Measurements from ENCODE around the gene MYO1G.

Gene MYO1G
- long read RNA-seq, full-length matches to known transcripts, result 1,391 of 1,655 reads
- long read RNA-seq, partial matches to known transcripts, result 105 of 1,655 reads
- long read RNA-seq, other reads (novel, unspliced or antisense), result 159 of 1,655 reads

DNA sequence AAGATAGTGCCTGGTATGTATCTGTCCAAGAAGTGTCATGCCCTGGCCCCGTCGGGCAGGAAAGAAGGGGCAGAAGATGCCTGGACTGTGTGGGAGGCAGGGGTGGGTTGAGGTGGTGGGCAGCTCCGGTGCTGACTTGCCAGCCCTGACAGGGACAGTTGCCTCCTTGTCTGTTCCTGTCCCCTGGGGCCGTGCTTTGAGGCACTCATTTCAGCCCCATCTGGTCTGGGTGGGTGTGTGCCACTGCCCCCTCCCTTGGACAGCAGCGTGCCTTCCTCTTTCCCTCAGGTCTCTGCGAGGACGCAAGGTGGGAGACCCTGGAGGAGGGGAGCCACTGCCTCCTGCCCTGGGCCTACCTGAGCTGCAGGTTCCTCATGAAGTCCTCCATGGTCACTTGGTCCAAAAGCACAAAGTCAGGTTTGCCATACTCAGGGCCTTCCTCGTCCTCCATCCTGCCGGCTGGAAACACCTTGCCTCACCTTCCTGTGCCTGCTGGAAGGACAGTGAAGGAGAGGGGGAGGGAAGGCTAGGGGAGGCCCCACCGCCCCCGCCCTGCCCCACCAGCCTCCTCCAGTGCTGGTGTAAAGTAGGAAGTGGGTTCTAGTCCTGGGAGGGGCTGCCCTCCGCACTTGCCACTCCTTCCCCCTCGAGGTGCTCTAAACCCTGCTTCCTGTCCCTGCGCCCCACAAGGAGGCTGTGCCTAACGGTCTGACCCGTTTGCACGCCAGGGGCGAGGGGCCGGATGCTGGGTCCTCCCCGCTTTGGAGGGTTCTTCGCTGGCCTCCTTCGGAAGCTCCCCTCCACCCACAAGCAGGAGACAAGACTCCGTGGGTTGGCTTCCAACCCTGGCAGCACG lies at the start of gene MYO1G:
TSS of gene MYO1G (minus strand) at position 505 of the 856 bp plus-strand sequence. CDS start at position 451, 54 bp downstream.
- Histone ChIP-seq H3K27me3 (ENCODE audit: insufficient read depth, poor library complexity, severe bottlenecking) (no peaks in the 10 kb centered on the region), H3K27ac (replicated peaks) (peak within 1 kb of the TSS; percentile 92), H3K4me3 (replicated peaks; ENCODE audit: insufficient read depth, low read length) (peak within 1 kb of the TSS; percentile 64)
- TF ChIP-seq SPI1 (IDR thresholded peaks at IDR 0.05; ENCODE audit: borderline replicate concordance, low read depth) (peak; percentile 87; the same call in 1 of the 2 replicates), POLR2AphosphoS5 (IDR thresholded peaks at IDR 0.05; ENCODE audit: low read depth) (peak; percentile 79)
- TF ChIP-seq, protein P1, sequence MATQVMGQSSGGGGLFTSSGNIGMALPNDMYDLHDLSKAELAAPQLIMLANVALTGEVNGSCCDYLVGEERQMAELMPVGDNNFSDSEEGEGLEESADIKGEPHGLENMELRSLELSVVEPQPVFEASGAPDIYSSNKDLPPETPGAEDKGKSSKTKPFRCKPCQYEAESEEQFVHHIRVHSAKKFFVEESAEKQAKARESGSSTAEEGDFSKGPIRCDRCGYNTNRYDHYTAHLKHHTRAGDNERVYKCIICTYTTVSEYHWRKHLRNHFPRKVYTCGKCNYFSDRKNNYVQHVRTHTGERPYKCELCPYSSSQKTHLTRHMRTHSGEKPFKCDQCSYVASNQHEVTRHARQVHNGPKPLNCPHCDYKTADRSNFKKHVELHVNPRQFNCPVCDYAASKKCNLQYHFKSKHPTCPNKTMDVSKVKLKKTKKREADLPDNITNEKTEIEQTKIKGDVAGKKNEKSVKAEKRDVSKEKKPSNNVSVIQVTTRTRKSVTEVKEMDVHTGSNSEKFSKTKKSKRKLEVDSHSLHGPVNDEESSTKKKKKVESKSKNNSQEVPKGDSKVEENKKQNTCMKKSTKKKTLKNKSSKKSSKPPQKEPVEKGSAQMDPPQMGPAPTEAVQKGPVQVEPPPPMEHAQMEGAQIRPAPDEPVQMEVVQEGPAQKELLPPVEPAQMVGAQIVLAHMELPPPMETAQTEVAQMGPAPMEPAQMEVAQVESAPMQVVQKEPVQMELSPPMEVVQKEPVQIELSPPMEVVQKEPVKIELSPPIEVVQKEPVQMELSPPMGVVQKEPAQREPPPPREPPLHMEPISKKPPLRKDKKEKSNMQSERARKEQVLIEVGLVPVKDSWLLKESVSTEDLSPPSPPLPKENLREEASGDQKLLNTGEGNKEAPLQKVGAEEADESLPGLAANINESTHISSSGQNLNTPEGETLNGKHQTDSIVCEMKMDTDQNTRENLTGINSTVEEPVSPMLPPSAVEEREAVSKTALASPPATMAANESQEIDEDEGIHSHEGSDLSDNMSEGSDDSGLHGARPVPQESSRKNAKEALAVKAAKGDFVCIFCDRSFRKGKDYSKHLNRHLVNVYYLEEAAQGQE (IDR thresholded peaks at IDR 0.05; ENCODE audit: insufficient replicate concordance, low read depth), result no peak
- peak; percentile 97 to 98 for DNase-seq (ENCODE audit: low read depth in 1 of 2, low spot score in 1 of 2)

DNA sequence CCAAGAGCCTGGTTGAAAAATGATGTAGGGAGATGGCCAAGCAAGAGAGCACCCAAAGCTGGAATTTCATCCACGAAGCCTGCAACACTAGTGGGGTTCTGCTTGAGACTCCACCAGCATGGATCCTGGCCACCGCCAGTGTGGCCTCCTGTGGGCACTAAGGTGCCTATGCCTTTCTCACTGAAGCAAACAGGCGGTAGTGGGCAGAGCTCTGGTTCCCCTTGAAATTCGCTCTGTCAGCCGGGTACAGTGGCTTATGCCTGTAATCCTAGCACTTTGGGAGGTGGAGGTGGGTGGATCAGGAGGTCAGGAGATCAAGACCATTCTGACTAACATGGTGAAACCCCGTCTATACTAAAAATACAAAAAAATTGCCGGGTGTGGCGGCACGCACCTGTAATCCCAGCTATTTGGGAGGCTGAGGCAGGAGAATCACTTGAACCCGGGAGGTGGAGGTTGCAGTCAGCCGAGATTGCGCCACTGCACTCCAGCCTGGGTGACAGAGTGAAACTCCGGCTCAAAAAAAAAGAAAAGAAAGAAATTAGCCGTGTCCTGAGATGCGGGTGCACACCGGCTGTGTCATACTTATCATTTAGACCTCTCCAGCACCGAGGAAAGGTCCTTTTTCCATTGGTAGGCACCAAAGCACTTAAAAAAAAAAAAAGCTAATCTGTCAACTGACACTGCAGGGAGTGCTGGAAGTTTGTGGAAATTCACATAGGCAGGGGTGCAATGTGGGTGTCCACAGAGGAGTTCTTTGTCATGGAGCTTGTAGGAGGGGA lies 49.5 kb upstream of the MYO1G start:
- Histone ChIP-seq H3K27ac (replicated peaks) (peak overlapping the region; percentile 96), H3K4me3 (replicated peaks; ENCODE audit: insufficient read depth, low read length) (peak overlapping the region; percentile 64), H3K27me3 (ENCODE audit: insufficient read depth, poor library complexity, severe bottlenecking) (no peaks in the 10 kb centered on the region)
- peak in 1 of 2 experiments; percentile 29 for DNase-seq (ENCODE audit: low read depth in 1 of 2, low spot score in 1 of 2)
- TF ChIP-seq GABPA (IDR thresholded peaks at IDR 0.05; ENCODE audit: low read depth), result no peak
- TF ChIP-seq, protein P1 (IDR thresholded peaks at IDR 0.05; ENCODE audit: insufficient replicate concordance, low read depth), result peak; percentile 41

DNA sequence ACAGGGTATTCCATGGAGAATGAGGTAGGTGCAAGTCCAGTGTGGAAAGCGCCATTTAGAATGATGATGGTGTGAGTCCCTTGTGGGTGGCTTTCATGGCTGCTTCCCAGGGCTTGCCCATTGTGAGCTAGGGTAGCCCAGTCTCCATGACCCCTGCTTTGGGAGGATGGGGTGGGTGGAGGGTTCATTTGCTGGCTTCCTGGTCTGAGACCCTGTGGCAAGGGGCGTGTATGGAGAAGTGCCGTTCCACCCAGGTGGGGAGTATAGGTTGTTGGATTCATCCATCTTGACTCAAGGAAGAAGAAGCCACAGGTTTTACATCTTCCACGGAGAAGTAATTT lies 48.9 kb upstream of the MYO1G start:
- TF ChIP-seq SPI1 (IDR thresholded peaks at IDR 0.05; ENCODE audit: borderline replicate concordance, low read depth) (no peak), GABPA (IDR thresholded peaks at IDR 0.05; ENCODE audit: low read depth) (no peak)
- TF ChIP-seq, protein P2, sequence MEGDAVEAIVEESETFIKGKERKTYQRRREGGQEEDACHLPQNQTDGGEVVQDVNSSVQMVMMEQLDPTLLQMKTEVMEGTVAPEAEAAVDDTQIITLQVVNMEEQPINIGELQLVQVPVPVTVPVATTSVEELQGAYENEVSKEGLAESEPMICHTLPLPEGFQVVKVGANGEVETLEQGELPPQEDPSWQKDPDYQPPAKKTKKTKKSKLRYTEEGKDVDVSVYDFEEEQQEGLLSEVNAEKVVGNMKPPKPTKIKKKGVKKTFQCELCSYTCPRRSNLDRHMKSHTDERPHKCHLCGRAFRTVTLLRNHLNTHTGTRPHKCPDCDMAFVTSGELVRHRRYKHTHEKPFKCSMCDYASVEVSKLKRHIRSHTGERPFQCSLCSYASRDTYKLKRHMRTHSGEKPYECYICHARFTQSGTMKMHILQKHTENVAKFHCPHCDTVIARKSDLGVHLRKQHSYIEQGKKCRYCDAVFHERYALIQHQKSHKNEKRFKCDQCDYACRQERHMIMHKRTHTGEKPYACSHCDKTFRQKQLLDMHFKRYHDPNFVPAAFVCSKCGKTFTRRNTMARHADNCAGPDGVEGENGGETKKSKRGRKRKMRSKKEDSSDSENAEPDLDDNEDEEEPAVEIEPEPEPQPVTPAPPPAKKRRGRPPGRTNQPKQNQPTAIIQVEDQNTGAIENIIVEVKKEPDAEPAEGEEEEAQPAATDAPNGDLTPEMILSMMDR (IDR thresholded peaks at IDR 0.05; ENCODE audit: insufficient read depth, low read length), result no peak
- peak overlapping the region; percentile 96 for H3K27ac ChIP-seq (replicated peaks)
- peak in 1 of 2 experiments; percentile 40 for DNase-seq (ENCODE audit: low read depth in 1 of 2, low spot score in 1 of 2)
- no peaks in the 10 kb centered on the region for H3K27me3 ChIP-seq (ENCODE audit: insufficient read depth, poor library complexity, severe bottlenecking)
- peak overlapping the region; percentile 64 for H3K4me3 ChIP-seq (replicated peaks; ENCODE audit: insufficient read depth, low read length)

DNA sequence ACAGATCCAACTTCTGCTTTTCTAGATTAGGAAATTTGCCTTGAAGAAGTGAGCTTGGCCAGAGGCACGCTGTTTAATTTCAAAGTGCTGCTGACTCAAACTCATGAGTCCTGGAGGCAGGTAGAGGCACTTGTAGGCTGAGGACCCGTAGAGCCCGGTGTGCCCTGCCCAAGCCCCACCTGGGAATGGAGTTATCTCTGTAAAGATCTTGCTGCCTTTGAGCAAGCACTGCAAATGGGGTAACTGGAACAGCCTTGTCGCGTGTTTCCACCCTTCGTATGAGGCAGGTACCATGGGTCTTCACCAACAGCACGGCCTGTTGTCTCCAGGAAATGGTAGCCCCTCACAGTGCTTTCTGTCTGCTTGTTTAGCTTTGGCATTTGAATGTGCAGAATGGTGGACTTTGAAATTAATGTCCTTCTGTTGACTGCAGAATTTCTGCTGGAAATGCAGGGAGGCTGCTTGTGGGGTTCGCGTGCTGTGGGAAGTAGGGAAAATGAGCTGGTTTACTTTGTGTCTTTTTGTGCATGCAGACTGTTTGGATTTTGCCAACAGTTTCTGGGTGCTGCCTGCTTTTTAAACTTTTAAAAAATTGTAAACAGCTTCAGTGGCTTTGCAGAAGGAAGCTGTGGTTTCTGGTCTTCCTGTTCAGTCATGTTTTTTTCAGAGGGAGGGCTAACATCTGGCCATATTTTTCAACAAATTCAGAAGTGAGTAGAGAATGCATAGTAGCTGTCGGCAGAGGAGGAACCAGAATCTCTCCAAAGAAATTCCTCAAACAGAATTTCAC lies 48.4 kb upstream of the MYO1G start:
- peak; percentile 41 to 81 for DNase-seq (ENCODE audit: low read depth in 1 of 2, low spot score in 1 of 2)
- H3K27ac ChIP-seq (replicated peaks), result peak overlapping the region; percentile 96
- H3K27me3 ChIP-seq (ENCODE audit: insufficient read depth, poor library complexity, severe bottlenecking), result no peaks in the 10 kb centered on the region
- H3K4me3 ChIP-seq (replicated peaks; ENCODE audit: insufficient read depth, low read length), result peak overlapping the region; percentile 64
- TF ChIP-seq, protein P2 (IDR thresholded peaks at IDR 0.05; ENCODE audit: insufficient read depth, low read length), result no peak
- TF ChIP-seq, protein P1 (IDR thresholded peaks at IDR 0.05; ENCODE audit: insufficient replicate concordance, low read depth), result peak; percentile 56
- TF ChIP-seq SPI1 (IDR thresholded peaks at IDR 0.05; ENCODE audit: borderline replicate concordance, low read depth) (peak; percentile 86), GABPA (IDR thresholded peaks at IDR 0.05; ENCODE audit: low read depth) (peak; percentile 39; the same call in 1 of the 2 replicates), POLR2AphosphoS5 (IDR thresholded peaks at IDR 0.05; ENCODE audit: low read depth) (peak; percentile 74; the same call in 1 of the 2 replicates)

All from HL-60 (cell line).